ENCODE measurements around the gene SCGB1A1. TPM values are rescaled to one million over a fixed set of nuclear protein-coding genes. Genes with fewer than 3 reads are reported as not detected.

SCGB1A1 gene
- total and polyA plus RNA-seq, 2 donors (not counting 1 experiment from before 2014, with no cell fraction given), result not detected

- peaks cover 21 to 37% of the 10 kb centered on the region in 2 donors for H3K4me1 ChIP-seq (ENCODE audit: control insufficient read depth in 2 of 2, insufficient read depth in 2 of 2, low read length in 2 of 2)
- intact Hi-C loops (cut with micrococcal nuclease), result no loop called here
- ChIA-PET POLR2A (no interaction called here), CTCF (no interaction called here)
- no peak overlapping the region for H3K9ac ChIP-seq (ENCODE audit: low read length)
- no peaks in the 10 kb centered on the region for H3K27me3 ChIP-seq (replicated peaks in 1 of 4; ENCODE audit: control extremely low read depth in 1 of 4, control insufficient read depth in 3 of 4, insufficient read depth in 4 of 4, low read length in 3 of 4)
- ATAC-seq (ENCODE audit: low read depth) (no peak), DNase-seq (no peak)
- Mint-ChIP-seq H3K9me3 (ENCODE audit: insufficient read depth) (no peaks in the 10 kb centered on the region), H3K27me3 (peaks cover 3% of the 10 kb centered on the region), H3K4me3 (no peak overlapping the region), H3K27ac (no peak overlapping the region), H3K4me1 (peaks cover 43% of the 10 kb centered on the region)
- H3K4me2 ChIP-seq (replicated peaks; ENCODE audit: low read depth, low read length, poor library complexity, severe bottlenecking), result no peak overlapping the region
- H3K36me3 ChIP-seq (replicated peaks in 1 of 2; ENCODE audit: control extremely low read depth in 1 of 2, control insufficient read depth in 1 of 2, extremely low read depth in 1 of 2, insufficient read depth in 2 of 2, low read length in 1 of 2), result no peaks in the 10 kb centered on the region
- 89% methylated on average over 5 of the region's 11 CpGs for WGBS (ENCODE audit: insufficient coverage)
- H3K79me2 ChIP-seq (ENCODE audit: control insufficient read depth, insufficient read depth, low read length), result no peaks in the 10 kb centered on the region
- H2AFZ ChIP-seq (ENCODE audit: insufficient read depth, low read depth, low read length, poor library complexity, severe bottlenecking), result no peak overlapping the region
- H3K9me3 ChIP-seq (ENCODE audit: control extremely low read depth in 1 of 3, control insufficient read depth in 2 of 3, insufficient read depth in 1 of 3, low read length in 2 of 3), result no peaks in the 10 kb centered on the region
- H3K27ac ChIP-seq (ENCODE audit: low read length in 2 of 2), result no peak overlapping the region
- no peaks in the 10 kb centered on the region for H4K20me1 ChIP-seq (ENCODE audit: control insufficient read depth, insufficient read depth, low read length, poor library complexity, severe bottlenecking)
- no peak overlapping the region for H3K4me3 ChIP-seq (ENCODE audit: control extremely low read depth in 1 of 5, extremely low read depth in 1 of 5, insufficient read depth in 1 of 5, low read depth in 2 of 5, low read length in 4 of 5)
- TF ChIP-seq CTCF (IDR thresholded peaks at IDR 0.05) (no peak), EZH2 (IDR thresholded peaks at IDR 0.05; ENCODE audit: borderline replicate concordance, insufficient read depth, low read depth, low read length, poor library complexity, severe bottlenecking) (no peak)
Observed at GRCh38 chr11:62431171-62431901, 12.5 kb downstream of the SCGB1A1 start.

- WGBS (ENCODE audit: insufficient coverage), result 82% methylated on average over 4 of the region's 9 CpGs
- no peaks in the 10 kb centered on the region for H4K20me1 ChIP-seq (ENCODE audit: control insufficient read depth, insufficient read depth, low read length, poor library complexity, severe bottlenecking)
- Mint-ChIP-seq H3K4me3 (no peak overlapping the region), H3K4me1 (peaks cover 40% of the 10 kb centered on the region), H3K27ac (no peak overlapping the region), H3K9me3 (ENCODE audit: insufficient read depth) (no peaks in the 10 kb centered on the region), H3K27me3 (peaks cover 3% of the 10 kb centered on the region)
- H3K27ac ChIP-seq (ENCODE audit: low read length in 2 of 2), result no peak overlapping the region
- intact Hi-C loops (cut with micrococcal nuclease), result no loop called here
- DNase-seq (no peak), ATAC-seq (ENCODE audit: low read depth) (no peak)
- H3K9ac ChIP-seq (ENCODE audit: low read length), result no peak overlapping the region
- no peaks in the 10 kb centered on the region for H3K79me2 ChIP-seq (ENCODE audit: control insufficient read depth, insufficient read depth, low read length)
- peaks cover 21 to 37% of the 10 kb centered on the region in 2 donors for H3K4me1 ChIP-seq (ENCODE audit: control insufficient read depth in 2 of 2, insufficient read depth in 2 of 2, low read length in 2 of 2)
- H3K27me3 ChIP-seq (replicated peaks in 1 of 4; ENCODE audit: control extremely low read depth in 1 of 4, control insufficient read depth in 3 of 4, insufficient read depth in 4 of 4, low read length in 3 of 4), result no peaks in the 10 kb centered on the region
- ChIA-PET POLR2A (interaction anchor here (0.7 kb wide), 2 partner anchors 110 to 430 kb away, joined by 4 to 7 read pairs; no protein-coding TSS in a partner anchor), CTCF (interaction anchor here (0.6 to 2.4 kb wide), 3 partner anchors 8 to 205 kb away, joined by 3 to 14 read pairs (median 5); no protein-coding TSS in a partner anchor)
- H3K9me3 ChIP-seq (ENCODE audit: control extremely low read depth in 1 of 3, control insufficient read depth in 2 of 3, insufficient read depth in 1 of 3, low read length in 2 of 3), result no peaks in the 10 kb centered on the region
- no peak overlapping the region for H3K4me2 ChIP-seq (replicated peaks; ENCODE audit: low read depth, low read length, poor library complexity, severe bottlenecking)
- no peak overlapping the region for H2AFZ ChIP-seq (ENCODE audit: insufficient read depth, low read depth, low read length, poor library complexity, severe bottlenecking)
- H3K4me3 ChIP-seq (ENCODE audit: control extremely low read depth in 1 of 5, extremely low read depth in 1 of 5, insufficient read depth in 1 of 5, low read depth in 2 of 5, low read length in 4 of 5), result no peak overlapping the region
- H3K36me3 ChIP-seq (replicated peaks in 1 of 2; ENCODE audit: control extremely low read depth in 1 of 2, control insufficient read depth in 1 of 2, extremely low read depth in 1 of 2, insufficient read depth in 2 of 2, low read length in 1 of 2), result no peaks in the 10 kb centered on the region
- TF ChIP-seq EZH2 (IDR thresholded peaks at IDR 0.05; ENCODE audit: borderline replicate concordance, insufficient read depth, low read depth, low read length, poor library complexity, severe bottlenecking) (no peak), CTCF (IDR thresholded peaks at IDR 0.05) (no peak)
Observed at GRCh38 chr11:62432695-62433094, 13.9 kb downstream of the SCGB1A1 start.

All from B cell (primary cell).